22Rv1 (cell line): Measurements from ENCODE around the gene NRARP.

ENCODE experiments used
- ZFX ChIP-seq: fragments of 450-650 bp; IDR thresholded peaks from 2 replicates; pipeline ENCODE4 v1.6.1; 2017; ENCODE audit warnings: antibody characterized with exemption, borderline replicate concordance
- TF ChIP-seq, protein P1 (sequence below): fragments of 450-650 bp; IDR thresholded peaks from 2 replicates; pipeline ENCODE4 v1.5.1; 2017; ENCODE audit warnings: mild to moderate bottlenecking

DNA sequence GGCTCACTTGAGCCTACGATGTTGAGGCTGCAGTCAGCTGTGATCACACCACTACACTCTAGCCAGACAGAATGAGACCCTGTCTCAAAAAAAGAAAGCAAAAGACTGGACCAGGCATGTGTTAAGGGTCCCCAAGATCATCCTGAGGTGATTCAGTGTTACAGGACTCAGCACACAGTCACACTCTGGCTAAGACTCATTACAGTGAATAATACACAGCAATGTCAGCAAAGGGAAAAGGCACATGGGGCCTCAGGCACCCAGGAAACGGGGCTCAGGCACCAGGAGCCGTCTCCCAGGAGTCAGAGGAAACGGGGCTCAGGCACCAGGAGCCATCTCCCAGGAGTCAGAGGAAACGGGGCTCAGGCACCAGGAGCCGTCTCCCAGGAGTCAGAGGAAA lies 39.2 kb upstream of the NRARP start:
- TF ChIP-seq, protein P1, sequence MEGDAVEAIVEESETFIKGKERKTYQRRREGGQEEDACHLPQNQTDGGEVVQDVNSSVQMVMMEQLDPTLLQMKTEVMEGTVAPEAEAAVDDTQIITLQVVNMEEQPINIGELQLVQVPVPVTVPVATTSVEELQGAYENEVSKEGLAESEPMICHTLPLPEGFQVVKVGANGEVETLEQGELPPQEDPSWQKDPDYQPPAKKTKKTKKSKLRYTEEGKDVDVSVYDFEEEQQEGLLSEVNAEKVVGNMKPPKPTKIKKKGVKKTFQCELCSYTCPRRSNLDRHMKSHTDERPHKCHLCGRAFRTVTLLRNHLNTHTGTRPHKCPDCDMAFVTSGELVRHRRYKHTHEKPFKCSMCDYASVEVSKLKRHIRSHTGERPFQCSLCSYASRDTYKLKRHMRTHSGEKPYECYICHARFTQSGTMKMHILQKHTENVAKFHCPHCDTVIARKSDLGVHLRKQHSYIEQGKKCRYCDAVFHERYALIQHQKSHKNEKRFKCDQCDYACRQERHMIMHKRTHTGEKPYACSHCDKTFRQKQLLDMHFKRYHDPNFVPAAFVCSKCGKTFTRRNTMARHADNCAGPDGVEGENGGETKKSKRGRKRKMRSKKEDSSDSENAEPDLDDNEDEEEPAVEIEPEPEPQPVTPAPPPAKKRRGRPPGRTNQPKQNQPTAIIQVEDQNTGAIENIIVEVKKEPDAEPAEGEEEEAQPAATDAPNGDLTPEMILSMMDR, result no peak
- no peak for TF ChIP-seq ZFX
